K562 (cell line): ENCODE results near the gene BCAR3. TPM values are rescaled to one million over a fixed set of nuclear protein-coding genes. Genes with fewer than 3 reads are reported as not detected.

Source experiments
- CBX3 ChIP-seq, 2 experiments: IDR thresholded peaks; 1 replicate in 1 of 2; 2 replicates in 1 of 2; pipeline ENCODE4 v1.6.1; 2012; ENCODE audit warnings: inconsistent platforms in 2 of 2, low read length in 2 of 2, borderline replicate concordance in 1 of 2, control low read depth in 1 of 2
- NR3C1 ChIP-seq: sonication (generic); formaldehyde crosslinking; IDR thresholded peaks from 2 replicates; pipeline ENCODE4 v1.8.1; 2022; ENCODE audit warnings: missing genetic modification reagents
- PYGO2 ChIP-seq: fragments of 450-650 bp; IDR thresholded peaks from 2 replicates; pipeline ENCODE4 v1.6.1; 2016; ENCODE audit warnings: mild to moderate bottlenecking, missing genetic modification characterization, moderate library complexity, missing compliant biosample characterization
- TEAD2 ChIP-seq: fragments of 450-650 bp; IDR thresholded peaks from 2 replicates; pipeline ENCODE4 v1.6.1; 2016; ENCODE audit warnings: missing genetic modification characterization, control low read depth, missing compliant biosample characterization
- ZBTB7A ChIP-seq: IDR thresholded peaks from 2 replicates; pipeline ENCODE4 v1.6.1; 2011; ENCODE audit warnings: low read depth, mild to moderate bottlenecking, low read length, moderate library complexity, borderline replicate concordance; ENCODE audit not compliant: control insufficient read depth
- polyA plus RNA-seq, 8 experiments: library from polyadenylated mRNA; depleted of rRNA in 4 of 8; stranded (reverse) in 5 of 8; unstranded in 3 of 8; fragments of >200 nt; fragmentation: Nextera tagmentation in 2 of 8; fragmentation: Illumina TruSeq in 1 of 8; extraction: Ambion mirVana in 2 of 8; extraction: Trizol in 1 of 8; gene quantifications; 2 replicates each; pipeline versions ENCODE4 v1.2.1 to v1.2.3, GENCODE V29; 2011 to 2014; ENCODE audit warnings: inconsistent platforms in 1 of 8, missing spikeins in 1 of 8
- total RNA-seq, 7 experiments: library from RNA; depleted of rRNA in 6 of 7; stranded (reverse); fragments of >200 nt in 6 of 7; fragmentation: Illumina TruSeq in 2 of 7; extraction: Trizol in 2 of 7; gene quantifications; 2 replicates each; pipeline versions ENCODE4 v1.2.1 to v1.2.3, GENCODE V29; 2011 to 2021; ENCODE audit warnings: low replicate concordance in 1 of 7
- TF ChIP-seq, protein P1 (sequence below): fragments of 450-650 bp; IDR thresholded peaks from 2 replicates; pipeline ENCODE4 v1.6.1; 2016; ENCODE audit warnings: mild to moderate bottlenecking, moderate library complexity
- TF ChIP-seq, protein P2 (sequence below), 3 experiments: fragments of 200-800 bp in 1 of 3; fragments of 250-450 bp in 1 of 3; fragments of 450-650 bp in 1 of 3; sonication (Bioruptor Pico) in 1 of 3; sonication (Bioruptor generic) in 1 of 3; formaldehyde crosslinking in 1 of 3; IDR thresholded peaks; 2 replicates each; pipeline versions ENCODE4 v1.6.1 to v1.8.0; 2016 to 2022; ENCODE audit warnings: mild to moderate bottlenecking in 2 of 3, missing genetic modification characterization in 2 of 3, missing compliant biosample characterization in 1 of 3, moderate library complexity in 1 of 3

The BCAR3 gene
- total and polyA plus RNA-seq, 9 of the 15 experiments (the other 6 are each of a cell fraction or from before 2014, with no cell fraction given): 1.8 to 6.3 (median 3.8) TPM

- TF ChIP-seq, protein P1, sequence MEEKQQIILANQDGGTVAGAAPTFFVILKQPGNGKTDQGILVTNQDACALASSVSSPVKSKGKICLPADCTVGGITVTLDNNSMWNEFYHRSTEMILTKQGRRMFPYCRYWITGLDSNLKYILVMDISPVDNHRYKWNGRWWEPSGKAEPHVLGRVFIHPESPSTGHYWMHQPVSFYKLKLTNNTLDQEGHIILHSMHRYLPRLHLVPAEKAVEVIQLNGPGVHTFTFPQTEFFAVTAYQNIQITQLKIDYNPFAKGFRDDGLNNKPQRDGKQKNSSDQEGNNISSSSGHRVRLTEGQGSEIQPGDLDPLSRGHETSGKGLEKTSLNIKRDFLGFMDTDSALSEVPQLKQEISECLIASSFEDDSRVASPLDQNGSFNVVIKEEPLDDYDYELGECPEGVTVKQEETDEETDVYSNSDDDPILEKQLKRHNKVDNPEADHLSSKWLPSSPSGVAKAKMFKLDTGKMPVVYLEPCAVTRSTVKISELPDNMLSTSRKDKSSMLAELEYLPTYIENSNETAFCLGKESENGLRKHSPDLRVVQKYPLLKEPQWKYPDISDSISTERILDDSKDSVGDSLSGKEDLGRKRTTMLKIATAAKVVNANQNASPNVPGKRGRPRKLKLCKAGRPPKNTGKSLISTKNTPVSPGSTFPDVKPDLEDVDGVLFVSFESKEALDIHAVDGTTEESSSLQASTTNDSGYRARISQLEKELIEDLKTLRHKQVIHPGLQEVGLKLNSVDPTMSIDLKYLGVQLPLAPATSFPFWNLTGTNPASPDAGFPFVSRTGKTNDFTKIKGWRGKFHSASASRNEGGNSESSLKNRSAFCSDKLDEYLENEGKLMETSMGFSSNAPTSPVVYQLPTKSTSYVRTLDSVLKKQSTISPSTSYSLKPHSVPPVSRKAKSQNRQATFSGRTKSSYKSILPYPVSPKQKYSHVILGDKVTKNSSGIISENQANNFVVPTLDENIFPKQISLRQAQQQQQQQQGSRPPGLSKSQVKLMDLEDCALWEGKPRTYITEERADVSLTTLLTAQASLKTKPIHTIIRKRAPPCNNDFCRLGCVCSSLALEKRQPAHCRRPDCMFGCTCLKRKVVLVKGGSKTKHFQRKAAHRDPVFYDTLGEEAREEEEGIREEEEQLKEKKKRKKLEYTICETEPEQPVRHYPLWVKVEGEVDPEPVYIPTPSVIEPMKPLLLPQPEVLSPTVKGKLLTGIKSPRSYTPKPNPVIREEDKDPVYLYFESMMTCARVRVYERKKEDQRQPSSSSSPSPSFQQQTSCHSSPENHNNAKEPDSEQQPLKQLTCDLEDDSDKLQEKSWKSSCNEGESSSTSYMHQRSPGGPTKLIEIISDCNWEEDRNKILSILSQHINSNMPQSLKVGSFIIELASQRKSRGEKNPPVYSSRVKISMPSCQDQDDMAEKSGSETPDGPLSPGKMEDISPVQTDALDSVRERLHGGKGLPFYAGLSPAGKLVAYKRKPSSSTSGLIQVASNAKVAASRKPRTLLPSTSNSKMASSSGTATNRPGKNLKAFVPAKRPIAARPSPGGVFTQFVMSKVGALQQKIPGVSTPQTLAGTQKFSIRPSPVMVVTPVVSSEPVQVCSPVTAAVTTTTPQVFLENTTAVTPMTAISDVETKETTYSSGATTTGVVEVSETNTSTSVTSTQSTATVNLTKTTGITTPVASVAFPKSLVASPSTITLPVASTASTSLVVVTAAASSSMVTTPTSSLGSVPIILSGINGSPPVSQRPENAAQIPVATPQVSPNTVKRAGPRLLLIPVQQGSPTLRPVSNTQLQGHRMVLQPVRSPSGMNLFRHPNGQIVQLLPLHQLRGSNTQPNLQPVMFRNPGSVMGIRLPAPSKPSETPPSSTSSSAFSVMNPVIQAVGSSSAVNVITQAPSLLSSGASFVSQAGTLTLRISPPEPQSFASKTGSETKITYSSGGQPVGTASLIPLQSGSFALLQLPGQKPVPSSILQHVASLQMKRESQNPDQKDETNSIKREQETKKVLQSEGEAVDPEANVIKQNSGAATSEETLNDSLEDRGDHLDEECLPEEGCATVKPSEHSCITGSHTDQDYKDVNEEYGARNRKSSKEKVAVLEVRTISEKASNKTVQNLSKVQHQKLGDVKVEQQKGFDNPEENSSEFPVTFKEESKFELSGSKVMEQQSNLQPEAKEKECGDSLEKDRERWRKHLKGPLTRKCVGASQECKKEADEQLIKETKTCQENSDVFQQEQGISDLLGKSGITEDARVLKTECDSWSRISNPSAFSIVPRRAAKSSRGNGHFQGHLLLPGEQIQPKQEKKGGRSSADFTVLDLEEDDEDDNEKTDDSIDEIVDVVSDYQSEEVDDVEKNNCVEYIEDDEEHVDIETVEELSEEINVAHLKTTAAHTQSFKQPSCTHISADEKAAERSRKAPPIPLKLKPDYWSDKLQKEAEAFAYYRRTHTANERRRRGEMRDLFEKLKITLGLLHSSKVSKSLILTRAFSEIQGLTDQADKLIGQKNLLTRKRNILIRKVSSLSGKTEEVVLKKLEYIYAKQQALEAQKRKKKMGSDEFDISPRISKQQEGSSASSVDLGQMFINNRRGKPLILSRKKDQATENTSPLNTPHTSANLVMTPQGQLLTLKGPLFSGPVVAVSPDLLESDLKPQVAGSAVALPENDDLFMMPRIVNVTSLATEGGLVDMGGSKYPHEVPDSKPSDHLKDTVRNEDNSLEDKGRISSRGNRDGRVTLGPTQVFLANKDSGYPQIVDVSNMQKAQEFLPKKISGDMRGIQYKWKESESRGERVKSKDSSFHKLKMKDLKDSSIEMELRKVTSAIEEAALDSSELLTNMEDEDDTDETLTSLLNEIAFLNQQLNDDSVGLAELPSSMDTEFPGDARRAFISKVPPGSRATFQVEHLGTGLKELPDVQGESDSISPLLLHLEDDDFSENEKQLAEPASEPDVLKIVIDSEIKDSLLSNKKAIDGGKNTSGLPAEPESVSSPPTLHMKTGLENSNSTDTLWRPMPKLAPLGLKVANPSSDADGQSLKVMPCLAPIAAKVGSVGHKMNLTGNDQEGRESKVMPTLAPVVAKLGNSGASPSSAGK: no peak
- TF ChIP-seq PYGO2 (tag) (no peak), NR3C1 (no peak), TEAD2 (tag) (no peak), CBX3 (IDR thresholded peaks at IDR 0.05; ENCODE audit: borderline replicate concordance in 1 of 2, low read length in 2 of 2) (no peak), ZBTB7A (no peak)
- TF ChIP-seq, protein P2, sequence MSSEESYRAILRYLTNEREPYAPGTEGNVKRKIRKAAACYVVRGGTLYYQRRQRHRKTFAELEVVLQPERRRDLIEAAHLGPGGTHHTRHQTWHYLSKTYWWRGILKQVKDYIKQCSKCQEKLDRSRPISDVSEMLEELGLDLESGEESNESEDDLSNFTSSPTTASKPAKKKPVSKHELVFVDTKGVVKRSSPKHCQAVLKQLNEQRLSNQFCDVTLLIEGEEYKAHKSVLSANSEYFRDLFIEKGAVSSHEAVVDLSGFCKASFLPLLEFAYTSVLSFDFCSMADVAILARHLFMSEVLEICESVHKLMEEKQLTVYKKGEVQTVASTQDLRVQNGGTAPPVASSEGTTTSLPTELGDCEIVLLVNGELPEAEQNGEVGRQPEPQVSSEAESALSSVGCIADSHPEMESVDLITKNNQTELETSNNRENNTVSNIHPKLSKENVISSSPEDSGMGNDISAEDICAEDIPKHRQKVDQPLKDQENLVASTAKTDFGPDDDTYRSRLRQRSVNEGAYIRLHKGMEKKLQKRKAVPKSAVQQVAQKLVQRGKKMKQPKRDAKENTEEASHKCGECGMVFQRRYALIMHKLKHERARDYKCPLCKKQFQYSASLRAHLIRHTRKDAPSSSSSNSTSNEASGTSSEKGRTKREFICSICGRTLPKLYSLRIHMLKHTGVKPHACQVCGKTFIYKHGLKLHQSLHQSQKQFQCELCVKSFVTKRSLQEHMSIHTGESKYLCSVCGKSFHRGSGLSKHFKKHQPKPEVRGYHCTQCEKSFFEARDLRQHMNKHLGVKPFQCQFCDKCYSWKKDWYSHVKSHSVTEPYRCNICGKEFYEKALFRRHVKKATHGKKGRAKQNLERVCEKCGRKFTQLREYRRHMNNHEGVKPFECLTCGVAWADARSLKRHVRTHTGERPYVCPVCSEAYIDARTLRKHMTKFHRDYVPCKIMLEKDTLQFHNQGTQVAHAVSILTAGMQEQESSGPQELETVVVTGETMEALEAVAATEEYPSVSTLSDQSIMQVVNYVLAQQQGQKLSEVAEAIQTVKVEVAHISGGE (CRISPR knock-in tag; IDR thresholded peaks at IDR 0.05): no peak
Measured at GRCh38 chr1:93692026-93692425, 10.4 kb upstream of the BCAR3 start (continued).
